Vagina (tissue), 2 donors: ENCODE data around the gene IGF1.

Source experiments
- CTCF ChIP-seq, 3 experiments: fragments of 450-650 bp in 2 of 3; fragments of 200-600 bp in 1 of 3; sonication (generic) in 1 of 3; IDR thresholded peaks; one replicate each; pipeline ENCODE4 v1.5.1; 2017 to 2019; ENCODE audit warnings: antibody characterized with exemption in 3 of 3, mild to moderate bottlenecking in 2 of 3, moderate library complexity in 2 of 3
- POLR2A ChIP-seq, 2 donors: fragments of 450-650 bp; IDR thresholded peaks; one replicate each; pipeline ENCODE4 v1.6.1; 2017; ENCODE audit warnings: antibody characterized with exemption in 2 of 2, mild to moderate bottlenecking in 2 of 2, moderate library complexity in 2 of 2
- POLR2AphosphoS5 ChIP-seq, 2 donors: sonication (generic); formaldehyde crosslinking; IDR thresholded peaks; one replicate each; pipeline ENCODE4 v1.9.0; 2017; ENCODE audit warnings: antibody characterized with exemption in 2 of 2, mild to moderate bottlenecking in 2 of 2, low read depth in 1 of 2; ENCODE audit not compliant: insufficient read depth in 1 of 2

GRCh38 chr12:102509123-102509626 lies 28.8 kb upstream of the IGF1 start:
- TF ChIP-seq POLR2A (IDR thresholded peaks at IDR 0.05) (no peak), CTCF (IDR thresholded peaks at IDR 0.05) (no peak), POLR2AphosphoS5 (IDR thresholded peaks at IDR 0.05; ENCODE audit: insufficient read depth in 1 of 2, low read depth in 1 of 2) (no peak)
